Measurements from ENCODE around the gene CDHR2.

CDHR2 gene

DNA sequence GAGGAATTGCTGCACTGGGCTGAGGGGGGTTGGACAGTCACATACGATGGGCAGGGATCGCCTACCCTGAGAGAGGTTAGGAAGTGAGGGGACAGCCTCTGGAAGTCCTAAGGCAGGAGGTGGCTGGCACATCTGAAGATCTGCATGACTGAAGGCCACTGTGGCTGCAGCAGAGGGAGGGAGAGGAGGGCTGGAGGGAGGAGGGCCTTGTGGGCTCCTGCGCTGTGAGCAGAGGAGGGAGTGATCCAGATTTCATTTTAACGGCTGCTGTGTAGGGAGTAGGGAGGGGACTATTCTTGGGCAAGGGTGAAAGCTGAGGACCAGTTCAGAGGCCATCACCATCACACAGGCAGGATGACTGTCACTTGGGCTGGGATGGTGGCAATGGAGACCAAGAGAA lies 88.4 kb downstream of the CDHR2 start:
- H3K27me3 ChIP-seq = peaks cover 65% of the 10 kb centered on the region
- no peaks in the 10 kb centered on the region for H3K36me3 ChIP-seq
- TF ChIP-seq, protein P1, sequence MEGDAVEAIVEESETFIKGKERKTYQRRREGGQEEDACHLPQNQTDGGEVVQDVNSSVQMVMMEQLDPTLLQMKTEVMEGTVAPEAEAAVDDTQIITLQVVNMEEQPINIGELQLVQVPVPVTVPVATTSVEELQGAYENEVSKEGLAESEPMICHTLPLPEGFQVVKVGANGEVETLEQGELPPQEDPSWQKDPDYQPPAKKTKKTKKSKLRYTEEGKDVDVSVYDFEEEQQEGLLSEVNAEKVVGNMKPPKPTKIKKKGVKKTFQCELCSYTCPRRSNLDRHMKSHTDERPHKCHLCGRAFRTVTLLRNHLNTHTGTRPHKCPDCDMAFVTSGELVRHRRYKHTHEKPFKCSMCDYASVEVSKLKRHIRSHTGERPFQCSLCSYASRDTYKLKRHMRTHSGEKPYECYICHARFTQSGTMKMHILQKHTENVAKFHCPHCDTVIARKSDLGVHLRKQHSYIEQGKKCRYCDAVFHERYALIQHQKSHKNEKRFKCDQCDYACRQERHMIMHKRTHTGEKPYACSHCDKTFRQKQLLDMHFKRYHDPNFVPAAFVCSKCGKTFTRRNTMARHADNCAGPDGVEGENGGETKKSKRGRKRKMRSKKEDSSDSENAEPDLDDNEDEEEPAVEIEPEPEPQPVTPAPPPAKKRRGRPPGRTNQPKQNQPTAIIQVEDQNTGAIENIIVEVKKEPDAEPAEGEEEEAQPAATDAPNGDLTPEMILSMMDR (IDR thresholded peaks at IDR 0.05) = no peak
- no peaks in the 10 kb centered on the region for H3K9me3 ChIP-seq
- H3K4me3 ChIP-seq (ENCODE audit: low read depth in 1 of 2, low read length in 1 of 2) = no peak overlapping the region
- H3K4me1 ChIP-seq (ENCODE audit: control insufficient read depth in 1 of 2, insufficient read depth in 1 of 2, low read depth in 1 of 2, low read length in 1 of 2) = no peaks in the 10 kb centered on the region
- H3K27ac ChIP-seq = no peak overlapping the region

DNA sequence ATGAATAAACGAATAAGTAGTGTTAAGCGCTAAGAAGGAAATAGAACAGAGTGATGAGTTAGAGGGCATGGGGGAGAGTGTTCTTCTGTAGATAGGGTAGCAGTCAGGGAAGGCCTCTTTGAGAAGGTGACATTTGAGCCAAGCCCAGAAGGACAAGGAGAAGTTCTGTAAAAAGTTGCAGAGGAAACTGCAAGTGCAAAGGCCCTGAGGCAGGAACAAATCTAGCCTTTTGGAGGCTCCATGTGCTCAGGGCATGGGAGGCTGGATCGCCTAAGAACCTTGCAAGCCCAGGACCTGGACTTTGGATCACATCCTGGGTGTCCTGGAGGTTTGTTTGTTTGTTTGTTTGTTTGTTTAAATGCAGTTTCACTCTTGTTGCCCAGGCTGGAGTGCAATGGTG lies 89.3 kb downstream of the CDHR2 start:
- no peak overlapping the region for H3K27ac ChIP-seq
- no peaks in the 10 kb centered on the region for H3K9me3 ChIP-seq
- TF ChIP-seq, protein P1 (IDR thresholded peaks at IDR 0.05) = no peak
- no peaks in the 10 kb centered on the region for H3K36me3 ChIP-seq
- no peaks in the 10 kb centered on the region for H3K4me1 ChIP-seq (ENCODE audit: control insufficient read depth in 1 of 2, insufficient read depth in 1 of 2, low read depth in 1 of 2, low read length in 1 of 2)
- H3K4me3 ChIP-seq (ENCODE audit: low read depth in 1 of 2, low read length in 1 of 2) = no peak overlapping the region
- peaks cover 56% of the 10 kb centered on the region for H3K27me3 ChIP-seq

DNA sequence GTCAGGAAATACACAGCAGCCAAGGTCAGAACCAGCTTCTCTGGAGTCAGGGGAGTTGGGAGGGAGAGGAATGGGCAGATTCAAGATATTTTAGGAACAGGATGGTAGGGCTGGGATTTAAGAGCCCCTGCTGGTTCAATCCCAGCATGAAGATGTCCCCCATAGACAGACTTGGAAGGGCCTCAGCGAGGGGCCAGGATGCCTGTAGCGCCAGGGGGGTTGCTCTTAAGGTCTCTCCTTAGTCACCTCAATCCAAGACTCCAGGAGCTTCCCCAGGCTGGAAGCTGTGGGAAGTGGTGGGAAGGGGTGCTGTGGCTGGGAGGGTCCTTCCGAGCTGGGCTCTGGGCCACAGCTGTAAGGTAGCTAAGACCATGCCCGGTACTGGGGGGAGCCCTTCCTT lies 90.1 kb downstream of the CDHR2 start:
- Histone ChIP-seq H3K9me3 (no peaks in the 10 kb centered on the region), H3K4me1 (ENCODE audit: control insufficient read depth in 1 of 2, insufficient read depth in 1 of 2, low read depth in 1 of 2, low read length in 1 of 2) (no peaks in the 10 kb centered on the region), H3K27ac (no peak overlapping the region), H3K36me3 (no peaks in the 10 kb centered on the region), H3K27me3 (peaks cover 48% of the 10 kb centered on the region), H3K4me3 (ENCODE audit: low read depth in 1 of 2, low read length in 1 of 2) (no peak overlapping the region)
- TF ChIP-seq, protein P1 (IDR thresholded peaks at IDR 0.05) = no peak

DNA sequence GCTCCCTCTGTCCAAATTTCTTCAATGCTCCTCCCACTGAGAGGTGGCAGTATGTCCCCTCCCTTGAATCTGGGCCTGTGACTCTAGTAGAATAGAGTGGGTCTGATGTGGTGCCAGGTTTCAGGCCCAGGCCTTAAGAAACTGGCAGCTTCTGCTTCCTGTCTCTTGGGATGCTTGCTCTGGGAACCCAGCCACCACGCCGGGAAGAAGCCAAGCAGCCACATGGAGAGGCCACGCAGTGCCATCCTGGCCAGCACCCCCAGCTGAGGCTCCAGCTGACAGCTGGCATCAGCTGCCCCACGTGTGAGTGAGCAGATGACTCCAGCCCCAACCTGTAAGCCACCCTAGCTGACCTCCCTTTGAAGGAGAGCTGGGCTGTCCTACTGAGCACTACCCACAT lies 90.8 kb downstream of the CDHR2 start:
- H3K36me3 ChIP-seq = no peaks in the 10 kb centered on the region
- TF ChIP-seq, protein P1 (IDR thresholded peaks at IDR 0.05) = no peak
- H3K4me1 ChIP-seq (ENCODE audit: control insufficient read depth in 1 of 2, insufficient read depth in 1 of 2, low read depth in 1 of 2, low read length in 1 of 2) = no peaks in the 10 kb centered on the region
- H3K4me3 ChIP-seq (ENCODE audit: low read depth in 1 of 2, low read length in 1 of 2) = no peak overlapping the region
- no peak overlapping the region for H3K27ac ChIP-seq
- no peaks in the 10 kb centered on the region for H3K9me3 ChIP-seq
- peaks cover 45% of the 10 kb centered on the region for H3K27me3 ChIP-seq

DNA sequence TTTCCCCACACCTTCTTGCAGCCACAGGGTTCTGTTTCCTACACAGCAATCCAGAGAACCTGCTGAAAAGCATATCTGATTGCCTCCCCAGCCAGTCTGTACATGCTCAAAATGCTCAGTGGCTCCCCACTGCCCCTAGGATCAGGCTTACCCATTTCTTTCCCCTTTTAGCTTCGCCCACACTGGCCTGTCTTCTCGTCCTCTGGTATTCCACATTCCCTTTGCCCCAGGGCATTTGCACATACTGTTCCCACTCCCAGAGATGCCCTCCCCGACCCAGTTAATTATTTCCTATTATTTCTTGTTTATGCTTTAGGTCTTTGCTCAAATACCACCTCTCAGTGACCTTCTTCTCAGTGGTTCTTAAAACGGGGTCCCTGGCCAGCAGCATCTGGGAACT lies 91.5 kb downstream of the CDHR2 start:
- H3K36me3 ChIP-seq = no peaks in the 10 kb centered on the region
- H3K9me3 ChIP-seq = no peaks in the 10 kb centered on the region
- TF ChIP-seq, protein P1 (IDR thresholded peaks at IDR 0.05) = no peak
- H3K27ac ChIP-seq = no peak overlapping the region
- no peaks in the 10 kb centered on the region for H3K4me1 ChIP-seq (ENCODE audit: control insufficient read depth in 1 of 2, insufficient read depth in 1 of 2, low read depth in 1 of 2, low read length in 1 of 2)
- H3K27me3 ChIP-seq = peaks cover 40% of the 10 kb centered on the region
- H3K4me3 ChIP-seq (ENCODE audit: low read depth in 1 of 2, low read length in 1 of 2) = no peak overlapping the region
